ENCODE results near the gene ADGRG6. TPM values are rescaled to one million over a fixed set of nuclear protein-coding genes. Genes with fewer than 3 reads are reported as not detected.

Gene ADGRG6
- total and polyA plus RNA-seq, 2 donors (not counting 1 experiment from before 2014, with no cell fraction given): 0.03 TPM; not detected in 1

- ChIA-PET POLR2A (no interaction called here), CTCF (no interaction called here)
- intact Hi-C loops (cut with micrococcal nuclease): no loop called here
- no peaks in the 10 kb centered on the region for H3K9me3 Mint-ChIP-seq (ENCODE audit: insufficient read depth)
- H3K4me3 Mint-ChIP-seq: no peak overlapping the region
- Histone ChIP-seq H3K4me2 (replicated peaks; ENCODE audit: low read depth, low read length, poor library complexity, severe bottlenecking) (no peak overlapping the region), H3K9ac (ENCODE audit: low read length) (no peak overlapping the region), H3K36me3 (replicated peaks in 1 of 2; ENCODE audit: control extremely low read depth in 1 of 2, control insufficient read depth in 1 of 2, extremely low read depth in 1 of 2, insufficient read depth in 2 of 2, low read length in 1 of 2) (no peaks in the 10 kb centered on the region), H3K79me2 (ENCODE audit: control insufficient read depth, insufficient read depth, low read length) (no peaks in the 10 kb centered on the region), H3K27ac (ENCODE audit: low read length in 2 of 2) (no peak overlapping the region), H3K27me3 (replicated peaks in 1 of 4; ENCODE audit: control extremely low read depth in 1 of 4, control insufficient read depth in 3 of 4, insufficient read depth in 4 of 4, low read length in 3 of 4) (no peaks in the 10 kb centered on the region), H3K4me1 (ENCODE audit: control insufficient read depth in 2 of 2, insufficient read depth in 2 of 2, low read length in 2 of 2) (no peaks in the 10 kb centered on the region), H4K20me1 (ENCODE audit: control insufficient read depth, insufficient read depth, low read length, poor library complexity, severe bottlenecking) (no peaks in the 10 kb centered on the region), H2AFZ (ENCODE audit: insufficient read depth, low read depth, low read length, poor library complexity, severe bottlenecking) (no peak overlapping the region), H3K9me3 (ENCODE audit: control extremely low read depth in 1 of 3, control insufficient read depth in 2 of 3, insufficient read depth in 1 of 3, low read length in 2 of 3) (no peaks in the 10 kb centered on the region), H3K4me3 (ENCODE audit: control extremely low read depth in 1 of 5, extremely low read depth in 1 of 5, insufficient read depth in 1 of 5, low read depth in 2 of 5, low read length in 4 of 5) (no peak overlapping the region)
- no peak for DNase-seq
- TF ChIP-seq EZH2 (IDR thresholded peaks at IDR 0.05; ENCODE audit: borderline replicate concordance, insufficient read depth, low read depth, low read length, poor library complexity, severe bottlenecking) (no peak), CTCF (IDR thresholded peaks at IDR 0.05) (no peak)
- no peak overlapping the region for H3K27ac Mint-ChIP-seq
- WGBS (ENCODE audit: insufficient coverage): 78% methylated on average over 2 of the region's 2 CpGs
- no peaks in the 10 kb centered on the region for H3K27me3 Mint-ChIP-seq
- no peak for ATAC-seq (ENCODE audit: low read depth)
- H3K4me1 Mint-ChIP-seq: no peaks in the 10 kb centered on the region
Observed at GRCh38 chr6:142335415-142335814, 33.6 kb downstream of the ADGRG6 start.

- H3K27ac ChIP-seq (ENCODE audit: low read length in 2 of 2): no peak overlapping the region
- intact Hi-C loops (cut with micrococcal nuclease): no loop called here
- no peak overlapping the region for H3K4me3 ChIP-seq (ENCODE audit: control extremely low read depth in 1 of 5, extremely low read depth in 1 of 5, insufficient read depth in 1 of 5, low read depth in 2 of 5, low read length in 4 of 5)
- DNase-seq (no peak), ATAC-seq (ENCODE audit: low read depth) (no peak)
- H3K36me3 ChIP-seq (replicated peaks in 1 of 2; ENCODE audit: control extremely low read depth in 1 of 2, control insufficient read depth in 1 of 2, extremely low read depth in 1 of 2, insufficient read depth in 2 of 2, low read length in 1 of 2): no peaks in the 10 kb centered on the region
- Mint-ChIP-seq H3K9me3 (ENCODE audit: insufficient read depth) (no peaks in the 10 kb centered on the region), H3K4me3 (no peak overlapping the region), H3K4me1 (no peaks in the 10 kb centered on the region), H3K27ac (no peak overlapping the region), H3K27me3 (no peaks in the 10 kb centered on the region)
- no peaks in the 10 kb centered on the region for H3K4me1 ChIP-seq (ENCODE audit: control insufficient read depth in 2 of 2, insufficient read depth in 2 of 2, low read length in 2 of 2)
- no peaks in the 10 kb centered on the region for H3K27me3 ChIP-seq (replicated peaks in 1 of 4; ENCODE audit: control extremely low read depth in 1 of 4, control insufficient read depth in 3 of 4, insufficient read depth in 4 of 4, low read length in 3 of 4)
- H2AFZ ChIP-seq (ENCODE audit: insufficient read depth, low read depth, low read length, poor library complexity, severe bottlenecking): no peak overlapping the region
- no peak overlapping the region for H3K9ac ChIP-seq (ENCODE audit: low read length)
- TF ChIP-seq EZH2 (IDR thresholded peaks at IDR 0.05; ENCODE audit: borderline replicate concordance, insufficient read depth, low read depth, low read length, poor library complexity, severe bottlenecking) (no peak), CTCF (IDR thresholded peaks at IDR 0.05) (no peak)
- no peaks in the 10 kb centered on the region for H4K20me1 ChIP-seq (ENCODE audit: control insufficient read depth, insufficient read depth, low read length, poor library complexity, severe bottlenecking)
- CTCF ChIA-PET: no interaction called here
- POLR2A ChIA-PET: no interaction called here
- no peak overlapping the region for H3K4me2 ChIP-seq (replicated peaks; ENCODE audit: low read depth, low read length, poor library complexity, severe bottlenecking)
- no peaks in the 10 kb centered on the region for H3K79me2 ChIP-seq (ENCODE audit: control insufficient read depth, insufficient read depth, low read length)
- H3K9me3 ChIP-seq (ENCODE audit: control extremely low read depth in 1 of 3, control insufficient read depth in 2 of 3, insufficient read depth in 1 of 3, low read length in 2 of 3): no peaks in the 10 kb centered on the region
Observed at GRCh38 chr6:142336183-142336582, 34.4 kb downstream of the ADGRG6 start.

Measured in B cell (primary cell).